ENCODE measurements around the gene GAS2L2. TPM values are rescaled to one million over a fixed set of nuclear protein-coding genes. Genes with fewer than 3 reads are reported as not detected.
"Not testable (repeated sequence)": the region's sequence is repeated elsewhere in the genome, so short reads cannot be mapped to it uniquely, and the experiment has no call there.

Gene GAS2L2
- total RNA-seq, 2 experiments from 2014 or later, result not detected

DNA sequence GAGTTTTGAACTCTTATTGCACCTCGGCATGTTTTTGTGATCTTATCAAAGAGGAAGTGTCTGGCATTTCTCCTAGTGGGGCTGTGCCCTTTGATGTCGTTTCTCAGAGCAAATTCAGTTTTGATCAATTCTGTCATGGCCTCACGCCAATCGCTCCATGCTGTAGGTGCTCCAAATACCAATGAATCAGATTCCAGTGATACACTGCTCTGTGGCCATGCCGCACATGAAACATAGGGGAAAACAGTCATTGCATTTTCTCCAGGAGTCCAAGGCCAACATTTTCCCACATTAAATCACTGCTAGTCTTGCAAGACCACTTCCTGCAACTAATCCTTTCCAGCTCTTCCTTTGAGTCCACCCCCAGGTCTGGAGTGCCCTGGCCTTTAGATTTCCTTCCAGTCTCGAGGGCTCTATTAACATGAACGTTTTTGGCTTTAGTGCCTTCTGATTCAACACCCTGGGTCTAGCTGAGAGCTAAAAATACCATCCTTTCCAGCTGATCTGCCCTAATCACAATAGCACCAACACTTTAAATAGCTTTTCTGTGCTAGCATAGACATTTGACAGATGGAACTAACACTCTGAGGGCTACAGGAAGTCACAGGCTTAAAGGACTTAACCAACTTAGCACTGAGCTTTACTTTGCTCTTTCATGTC, 39.8 kb downstream of the GAS2L2 start:
- H3K4me1 Mint-ChIP-seq, result peaks cover 6% of the 10 kb centered on the region
- H3K27me3 Mint-ChIP-seq, result no peaks in the 10 kb centered on the region
- CTCF ChIA-PET, result interaction anchor here (1.1 to 1.5 kb wide), 4 partner anchors 8 to 51 kb away, joined by 3 to 5 read pairs (median 5); no protein-coding TSS in a partner anchor
- DNase-seq, result no peak
- H3K27ac Mint-ChIP-seq, result no peak overlapping the region
- H3K36me3 Mint-ChIP-seq, result peaks cover 24% of the 10 kb centered on the region
- H3K4me3 Mint-ChIP-seq, result no peak overlapping the region
- ATAC-seq, result no peak
- no peaks in the 10 kb centered on the region for H3K9me3 Mint-ChIP-seq (ENCODE audit: low read depth)

DNA sequence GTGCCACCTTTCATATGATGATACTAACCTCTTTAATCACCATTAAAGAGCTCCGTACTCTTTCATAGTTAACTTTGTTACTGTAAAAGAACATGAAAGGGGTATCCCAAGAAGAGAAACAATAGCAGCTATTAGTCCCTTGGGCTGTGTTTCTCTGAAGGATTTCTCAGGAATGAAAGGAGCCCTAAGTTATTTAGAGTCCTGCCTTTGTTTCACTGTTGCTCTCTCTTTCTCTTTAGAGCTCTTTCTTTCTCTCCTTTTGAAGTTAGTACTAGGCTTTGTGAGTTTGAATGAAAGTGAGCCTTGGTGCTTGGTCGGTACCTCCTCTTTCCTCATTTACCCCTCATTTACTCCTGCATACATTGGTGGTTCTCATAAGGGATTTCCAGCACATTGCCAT, 42.1 kb downstream of the GAS2L2 start:
- Mint-ChIP-seq H3K27ac (no peak overlapping the region), H3K4me3 (no peak overlapping the region), H3K27me3 (no peaks in the 10 kb centered on the region), H3K9me3 (ENCODE audit: low read depth) (no peaks in the 10 kb centered on the region), H3K36me3 (peaks cover 19% of the 10 kb centered on the region), H3K4me1 (peaks cover 8% of the 10 kb centered on the region)
- DNase-seq (no peak), ATAC-seq (no peak)
- CTCF ChIA-PET, result interaction anchor here (0.7 to 1.7 kb wide), 4 partner anchors 32 to 94 kb away, joined by 3 to 7 read pairs (median 3); no protein-coding TSS in a partner anchor

- ATAC-seq (no peak), DNase-seq (no peak)
- H3K9me3 Mint-ChIP-seq (ENCODE audit: low read depth), result no peaks in the 10 kb centered on the region
- no peaks in the 10 kb centered on the region for H3K27me3 Mint-ChIP-seq
- peaks cover 11% of the 10 kb centered on the region for H3K4me1 Mint-ChIP-seq
- no peak overlapping the region for H3K27ac Mint-ChIP-seq
- CTCF ChIA-PET, result interaction anchor here (1.1 to 1.7 kb wide), 3 partner anchors 31 to 55 kb away, joined by 3 to 7 read pairs (median 4); no protein-coding TSS in a partner anchor
- H3K4me3 Mint-ChIP-seq, result no peak overlapping the region
- peaks cover 19% of the 10 kb centered on the region for H3K36me3 Mint-ChIP-seq
Measured at GRCh38 chr17:35709874-35710273, 43.2 kb downstream of the GAS2L2 start.

DNA sequence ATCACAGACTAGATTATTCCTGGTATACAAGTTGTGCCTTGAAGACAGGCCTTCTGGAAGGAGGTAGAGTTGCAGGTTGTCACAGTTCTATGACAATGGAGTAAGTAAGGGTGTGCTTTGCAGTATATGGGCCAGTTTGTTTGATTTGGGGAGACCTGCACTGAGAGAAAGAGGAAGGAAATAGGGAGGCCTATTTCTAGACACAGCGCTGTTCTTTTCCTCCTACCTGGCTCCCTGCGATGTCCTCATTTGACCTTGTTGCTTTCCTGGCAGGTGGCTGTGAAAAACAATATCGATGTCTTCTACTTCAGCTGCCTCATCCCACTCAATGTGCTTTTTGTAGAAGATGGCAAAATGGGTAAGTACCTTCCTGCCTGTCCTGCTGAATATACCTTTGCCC, 44.1 kb downstream of the GAS2L2 start:
- no peak for ATAC-seq
- CTCF ChIA-PET, result interaction anchor here (1.1 to 1.7 kb wide), 3 partner anchors 39 to 56 kb away, joined by 5 to 7 read pairs (median 5); no protein-coding TSS in a partner anchor
- no peaks in the 10 kb centered on the region for H3K9me3 Mint-ChIP-seq (ENCODE audit: low read depth)
- no peaks in the 10 kb centered on the region for H3K27me3 Mint-ChIP-seq
- H3K4me1 Mint-ChIP-seq, result peaks cover 13% of the 10 kb centered on the region
- H3K27ac Mint-ChIP-seq, result no peak overlapping the region
- H3K36me3 Mint-ChIP-seq, result peaks cover 19% of the 10 kb centered on the region
- no peak overlapping the region for H3K4me3 Mint-ChIP-seq
- no peak for DNase-seq

DNA sequence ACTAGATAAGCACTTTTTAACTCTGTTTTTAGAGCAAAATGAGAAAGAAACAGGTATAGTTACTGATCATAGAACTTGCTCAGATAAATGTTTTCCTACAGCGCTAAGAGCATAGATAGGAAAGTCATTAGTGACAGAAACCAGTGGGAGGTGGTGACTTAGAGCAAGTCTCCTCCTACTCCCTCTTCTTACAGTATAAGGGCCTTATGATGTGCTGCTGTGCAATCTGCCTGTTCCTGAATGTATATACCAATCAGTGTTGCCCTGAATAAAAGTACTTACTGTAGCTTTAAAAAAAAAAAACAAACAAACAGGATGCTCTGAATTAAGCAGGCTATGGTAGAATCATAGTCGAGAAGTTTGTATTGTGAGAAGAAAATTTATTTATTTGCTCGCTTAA, 44.9 kb downstream of the GAS2L2 start:
- no peaks in the 10 kb centered on the region for H3K9me3 Mint-ChIP-seq (ENCODE audit: low read depth)

GRCh38 chr17:35705705-35706104, 47.3 kb downstream of the GAS2L2 start:
- CTCF ChIA-PET, result interaction anchor here (1.2 to 1.4 kb wide), 2 partner anchors 8 to 71 kb away, joined by 3 to 5 read pairs; no protein-coding TSS in a partner anchor
- Mint-ChIP-seq H3K36me3 (peaks cover 33% of the 10 kb centered on the region), H3K27ac (no peak overlapping the region)

More for the DNA sequence above, 44.9 kb downstream of the GAS2L2 start:
- H3K4me3 Mint-ChIP-seq, result no peak overlapping the region
- H3K27ac Mint-ChIP-seq, result no peak overlapping the region
- DNase-seq, result no peak
- peaks cover 13% of the 10 kb centered on the region for H3K4me1 Mint-ChIP-seq
- H3K36me3 Mint-ChIP-seq, result peaks cover 23% of the 10 kb centered on the region
- no peak for ATAC-seq
- no peaks in the 10 kb centered on the region for H3K27me3 Mint-ChIP-seq
- CTCF ChIA-PET, result interaction anchor here (1.1 to 1.4 kb wide), 2 partner anchors 39 to 56 kb away, joined by 5 read pairs; no protein-coding TSS in a partner anchor

DNA sequence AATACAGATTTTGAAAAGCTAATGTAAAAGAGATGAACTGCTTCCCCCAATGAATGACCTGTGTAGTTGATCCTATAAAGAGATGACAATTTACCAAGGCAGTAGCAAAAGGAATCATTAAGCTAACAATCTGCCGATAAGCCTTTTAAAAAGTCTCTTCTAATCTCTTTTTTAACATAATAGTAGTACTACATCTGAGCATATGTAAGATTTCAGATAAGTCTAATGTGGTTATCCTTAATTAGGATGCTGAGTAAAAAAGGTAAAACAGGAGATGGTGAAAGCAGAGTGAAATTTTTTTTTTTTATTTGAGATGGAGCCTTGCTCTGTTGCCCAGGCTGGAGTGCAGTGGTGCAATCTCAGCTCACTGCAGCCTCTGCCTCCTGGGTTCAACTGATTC, 47.8 kb downstream of the GAS2L2 start:
- Mint-ChIP-seq H3K27me3 (no peaks in the 10 kb centered on the region), H3K4me3 (no peak overlapping the region), H3K36me3 (peaks cover 32% of the 10 kb centered on the region), H3K9me3 (ENCODE audit: low read depth) (no peaks in the 10 kb centered on the region), H3K27ac (no peak overlapping the region), H3K4me1 (peaks cover 11% of the 10 kb centered on the region)
- ATAC-seq (no peak), DNase-seq (no peak)
- CTCF ChIA-PET, result interaction anchor here (0.7 to 1.4 kb wide), 3 partner anchors 8 to 72 kb away, joined by 3 to 5 read pairs (median 3); no protein-coding TSS in a partner anchor

More at GRCh38 chr17:35705705-35706104, 47.3 kb downstream of the GAS2L2 start:
- Mint-ChIP-seq H3K4me1 (peaks cover 11% of the 10 kb centered on the region), H3K4me3 (no peak overlapping the region), H3K27me3 (no peaks in the 10 kb centered on the region), H3K9me3 (ENCODE audit: low read depth) (no peaks in the 10 kb centered on the region)
- ATAC-seq (no peak), DNase-seq (no peak)

DNA sequence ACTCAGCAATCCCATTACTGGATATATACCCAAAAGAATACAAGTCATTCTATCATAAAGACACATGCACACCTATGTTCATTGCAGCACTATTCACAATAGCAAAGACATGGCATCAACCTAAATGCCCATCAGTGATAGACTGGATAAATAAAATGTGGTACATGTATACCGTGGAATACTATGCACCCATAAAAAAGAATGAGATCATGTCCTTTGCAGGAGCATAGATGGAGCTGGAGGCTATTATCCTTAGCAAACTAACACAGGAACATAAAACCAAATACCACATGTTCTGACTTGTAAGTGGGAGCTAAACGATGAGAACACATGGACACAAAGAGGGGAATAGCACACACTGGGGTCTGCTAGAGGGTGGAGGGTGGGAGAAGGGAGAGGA, 49.7 kb downstream of the GAS2L2 start:
- H3K27ac Mint-ChIP-seq; H3K9me3 Mint-ChIP-seq (ENCODE audit: low read depth); DNase-seq; H3K4me3 Mint-ChIP-seq; H3K27me3 Mint-ChIP-seq; ATAC-seq; H3K4me1 Mint-ChIP-seq; CTCF ChIA-PET: not testable (repeated sequence)
- H3K36me3 Mint-ChIP-seq, result peaks cover 32% of the 10 kb centered on the region

DNA sequence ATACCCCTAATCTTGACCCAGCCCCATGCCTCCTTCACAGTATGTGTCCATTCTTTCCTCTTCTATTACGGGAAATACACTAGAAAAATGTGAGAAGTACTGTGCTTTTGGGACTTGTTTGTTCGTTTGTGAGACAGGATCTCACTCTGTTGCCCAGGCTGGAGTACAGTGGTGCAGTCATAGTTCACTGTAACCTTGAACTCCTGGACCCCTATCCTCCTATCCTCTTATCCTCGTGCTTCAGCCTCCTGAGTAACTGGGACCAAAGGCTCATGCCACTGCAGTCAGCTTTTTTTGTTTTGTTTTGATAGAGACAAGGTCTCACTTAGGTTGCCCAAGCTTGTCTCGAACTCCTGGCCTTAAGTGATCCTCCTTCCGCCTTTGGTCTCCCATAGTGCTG, 51.5 kb downstream of the GAS2L2 start:
- Mint-ChIP-seq H3K9me3 (ENCODE audit: low read depth) (no peaks in the 10 kb centered on the region), H3K4me1 (peaks cover 5% of the 10 kb centered on the region), H3K36me3 (peaks cover 34% of the 10 kb centered on the region), H3K27ac (no peak overlapping the region), H3K27me3 (no peaks in the 10 kb centered on the region), H3K4me3 (no peak overlapping the region)
- ATAC-seq (no peak), DNase-seq (no peak)
- CTCF ChIA-PET, result no interaction called here

GRCh38 chr17:35700150-35700549, 52.9 kb downstream of the GAS2L2 start:
- ATAC-seq (no peak), DNase-seq (no peak)
- H3K36me3 Mint-ChIP-seq, result peaks cover 37% of the 10 kb centered on the region
- H3K4me1 Mint-ChIP-seq, result peaks cover 4% of the 10 kb centered on the region
- no peak overlapping the region for H3K27ac Mint-ChIP-seq
- no peak overlapping the region for H3K4me3 Mint-ChIP-seq
- CTCF ChIA-PET, result no interaction called here
- H3K27me3 Mint-ChIP-seq, result no peaks in the 10 kb centered on the region
- H3K9me3 Mint-ChIP-seq (ENCODE audit: low read depth), result no peaks in the 10 kb centered on the region

- no peak for DNase-seq
- ATAC-seq, result no peak
- no peak overlapping the region for H3K27ac Mint-ChIP-seq
- no peaks in the 10 kb centered on the region for H3K9me3 Mint-ChIP-seq (ENCODE audit: low read depth)
- H3K36me3 Mint-ChIP-seq, result peaks cover 44% of the 10 kb centered on the region
- CTCF ChIA-PET, result no interaction called here
- no peaks in the 10 kb centered on the region for H3K4me1 Mint-ChIP-seq
- H3K27me3 Mint-ChIP-seq, result no peaks in the 10 kb centered on the region
- no peak overlapping the region for H3K4me3 Mint-ChIP-seq
Measured at GRCh38 chr17:35698800-35699199, 54.2 kb downstream of the GAS2L2 start.

GRCh38 chr17:35695613-35696012, 57.4 kb downstream of the GAS2L2 start:
- ATAC-seq (no peak), DNase-seq (no peak)
- no peak overlapping the region for H3K27ac Mint-ChIP-seq
- peaks cover 39% of the 10 kb centered on the region for H3K36me3 Mint-ChIP-seq
- H3K4me1 Mint-ChIP-seq, result no peaks in the 10 kb centered on the region
- H3K4me3 Mint-ChIP-seq, result no peak overlapping the region
- CTCF ChIA-PET, result interaction anchor here (0.8 to 1.1 kb wide), 2 partner anchors 52 to 69 kb away, joined by 3 read pairs; no protein-coding TSS in a partner anchor
- H3K27me3 Mint-ChIP-seq, result no peaks in the 10 kb centered on the region
- H3K9me3 Mint-ChIP-seq (ENCODE audit: low read depth), result no peaks in the 10 kb centered on the region

DNA sequence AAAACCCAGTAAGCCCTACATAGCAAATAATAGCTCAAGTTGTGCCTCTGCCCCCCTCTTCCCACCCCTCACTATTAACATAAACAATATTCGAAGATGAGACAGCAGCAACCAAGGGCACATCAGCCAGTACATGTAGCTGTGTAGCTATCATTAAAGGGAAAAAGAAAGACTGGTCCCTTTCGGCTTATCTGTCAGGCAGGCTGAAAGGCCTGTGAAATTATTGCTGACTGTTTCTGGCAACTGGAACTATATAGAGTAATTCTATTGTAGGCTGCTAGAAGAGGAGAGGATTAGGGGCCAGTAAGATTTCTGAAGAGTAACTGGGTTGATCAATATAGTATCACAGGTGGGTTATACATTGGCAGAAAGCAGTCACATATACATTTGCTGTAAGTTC, 58.1 kb downstream of the GAS2L2 start:
- H3K4me1 Mint-ChIP-seq, result no peaks in the 10 kb centered on the region
- CTCF ChIA-PET, result interaction anchor here (0.6 to 1.1 kb wide), 3 partner anchors 69 to 99 kb away, joined by 3 to 4 read pairs (median 3); no protein-coding TSS in a partner anchor
- ATAC-seq, result no peak

More for the DNA sequence above, 58.1 kb downstream of the GAS2L2 start:
- no peak for DNase-seq
- Mint-ChIP-seq H3K9me3 (ENCODE audit: low read depth) (no peaks in the 10 kb centered on the region), H3K36me3 (peaks cover 43% of the 10 kb centered on the region), H3K27ac (no peak overlapping the region), H3K27me3 (no peaks in the 10 kb centered on the region), H3K4me3 (no peak overlapping the region)

Data from activated CD8-positive, alpha-beta memory T cell treated with anti-CD3 and anti-CD28 coated beads, Interleukin-2, amount 10 ng/mL, durations not matched to agents 7 days and 5 days (primary cell).